WTC11 (cell line): Measurements from ENCODE around the gene GAS2L1. TPM values are rescaled to one million over a fixed set of nuclear protein-coding genes. Genes with fewer than 3 reads are reported as not detected.

Experiments
- ATAC-seq: fragments of 200-7000 bp; cut with Tn5 transposase; 2 replicates; pipeline ENCODE4 v1.10.0; 2021; ENCODE audit warnings: mild to moderate bottlenecking, moderate library complexity
- CTCF ChIA-PET: fragments of 300-600 bp; sonication (Branson Sonifier 250); formaldehyde crosslinking; loops from one replicate; lab custom pipeline; 2021; ENCODE audit warnings: antibody characterized with exemption; lab: Charles Lee
- POLR2A ChIA-PET: fragments of 350-600 bp; sonication (Branson Sonifier 250); formaldehyde crosslinking; loops from one replicate; lab custom pipeline; 2021; ENCODE audit warnings: antibody characterized with exemption; lab: Charles Lee
- DNase-seq: peaks from one replicate; pipeline ENCODE4 v3.0.0; 2021; ENCODE audit warnings: low spot score
- H3K27ac Mint-ChIP-seq: 2 replicates; pipeline ENCODE4 v1.8.0; 2021; ENCODE audit warnings: mixed read lengths
- H3K27me3 Mint-ChIP-seq: 2 replicates; pipeline ENCODE4 v1.8.0; 2021; ENCODE audit warnings: low read depth, mild to moderate bottlenecking, moderate library complexity, mixed read lengths
- H3K36me3 Mint-ChIP-seq: 2 replicates; pipeline ENCODE4 v1.8.0; 2021; ENCODE audit warnings: mixed read lengths
- H3K4me1 Mint-ChIP-seq: 2 replicates; pipeline ENCODE4 v1.8.0; 2022; ENCODE audit warnings: mixed read lengths
- H3K4me3 Mint-ChIP-seq: 2 replicates; pipeline ENCODE4 v1.8.0; 2021; ENCODE audit warnings: mild to moderate bottlenecking, moderate library complexity, mixed read lengths
- H3K9me3 Mint-ChIP-seq: 2 replicates; pipeline ENCODE4 v1.8.0; 2021; ENCODE audit warnings: mixed read lengths
- ARID4B ChIP-seq: sonication (generic); formaldehyde crosslinking; IDR thresholded peaks from 2 replicates; pipeline ENCODE4 v1.8.0; 2023; ENCODE audit warnings: missing genetic modification reagents, mild to moderate bottlenecking, borderline replicate concordance
- ATF2 ChIP-seq: sonication (generic); formaldehyde crosslinking; IDR thresholded peaks from 2 replicates; pipeline ENCODE4 v1.8.1; 2022; ENCODE audit warnings: low read depth, missing genetic modification reagents, borderline replicate concordance
- ATF6 ChIP-seq: sonication (generic); formaldehyde crosslinking; IDR thresholded peaks from 2 replicates; pipeline ENCODE4 v1.8.1; 2023; ENCODE audit warnings: mild to moderate bottlenecking, missing genetic modification reagents
- EMX1 ChIP-seq: fragments of 250-450 bp; sonication (Bioruptor Pico); IDR thresholded peaks from 2 replicates; pipeline ENCODE4 v1.8.0; 2021; ENCODE audit warnings: mild to moderate bottlenecking
- FOXK1 ChIP-seq: sonication (generic); formaldehyde crosslinking; IDR thresholded peaks from 2 replicates; pipeline ENCODE4 v1.8.0; 2022; ENCODE audit warnings: mild to moderate bottlenecking, moderate library complexity, missing genetic modification reagents
- GRHL2 ChIP-seq: fragments of 250-450 bp; sonication (Bioruptor Pico); IDR thresholded peaks from 2 replicates; pipeline ENCODE4 v1.8.0; 2022; ENCODE audit warnings: mild to moderate bottlenecking, moderate library complexity; ENCODE audit not compliant: insufficient replicate concordance, severe bottlenecking
- JAZF1 ChIP-seq: fragments of 250-450 bp; sonication (Bioruptor Pico); IDR thresholded peaks from 2 replicates; pipeline ENCODE4 v1.9.0; 2021; ENCODE audit warnings: moderate library complexity, mild to moderate bottlenecking, inconsistent platforms
- PRDM15 ChIP-seq: sonication (generic); formaldehyde crosslinking; IDR thresholded peaks from 2 replicates; pipeline ENCODE4 v1.8.0; 2022; ENCODE audit warnings: missing genetic modification reagents
- RORB ChIP-seq: fragments of 250-450 bp; sonication (Bioruptor Pico); IDR thresholded peaks from 2 replicates; pipeline ENCODE4 v1.9.0; 2021; ENCODE audit warnings: mild to moderate bottlenecking
- SMAD4 ChIP-seq: sonication (generic); formaldehyde crosslinking; IDR thresholded peaks from 2 replicates; pipeline ENCODE4 v1.8.0; 2022; ENCODE audit warnings: mild to moderate bottlenecking, missing genetic modification reagents
- TEAD4 ChIP-seq: sonication (generic); formaldehyde crosslinking; IDR thresholded peaks from 2 replicates; pipeline ENCODE4 v1.8.0; 2022; ENCODE audit warnings: mild to moderate bottlenecking, missing genetic modification reagents
- ZMAT4 ChIP-seq: fragments of 250-450 bp; sonication (Bioruptor Pico); IDR thresholded peaks from 2 replicates; pipeline ENCODE4 v1.9.0; 2021; ENCODE audit warnings: mild to moderate bottlenecking
- ZNF263 ChIP-seq: sonication (generic); formaldehyde crosslinking; IDR thresholded peaks from 2 replicates; pipeline ENCODE4 v1.8.1; 2022; ENCODE audit warnings: low read depth, mild to moderate bottlenecking, moderate library complexity, missing genetic modification reagents
- ZNF281 ChIP-seq: sonication (generic); formaldehyde crosslinking; IDR thresholded peaks from 2 replicates; pipeline ENCODE4 v1.8.0; 2023; ENCODE audit warnings: mild to moderate bottlenecking, missing genetic modification reagents
- ZNF317 ChIP-seq: sonication (generic); formaldehyde crosslinking; IDR thresholded peaks from 2 replicates; pipeline ENCODE4 v1.8.1; 2023; ENCODE audit warnings: low read depth, mild to moderate bottlenecking, moderate library complexity, missing genetic modification reagents, borderline replicate concordance
- ZNF671 ChIP-seq: fragments of 250-450 bp; sonication (Bioruptor Pico); IDR thresholded peaks from 2 replicates; pipeline ENCODE4 v1.8.0; 2021; ENCODE audit warnings: mild to moderate bottlenecking
- total RNA-seq: library from RNA; stranded (reverse); gene quantifications from 3 replicates; pipeline ENCODE4 v1.2.3, GENCODE V29; 2021

The GAS2L1 gene
- total RNA-seq, 1 experiment from 2014 or later, result 19.9 TPM

GRCh38 chr22:29313126-29313575 lies 6.7 kb downstream of the GAS2L1 start (continued):
- TF ChIP-seq ZMAT4 (CRISPR knock-in tag), result 0 out of 2 replicates have a peak, but pooled peaks have one; percentile 29
- no peak for TF ChIP-seq RORB (CRISPR knock-in tag)
- TF ChIP-seq ATF6, result no peak
- no peak for TF ChIP-seq ZNF671 (CRISPR knock-in tag)
- no peak for TF ChIP-seq JAZF1
- peak; percentile 94 for TF ChIP-seq TEAD4 (CRISPR knock-in tag)
- TF ChIP-seq GRHL2 (CRISPR knock-in tag), result no peak
- TF ChIP-seq ZNF317 (CRISPR knock-in tag), result peak; percentile 47; the same call in 1 of the 2 replicates

- H3K4me3 Mint-ChIP-seq, result peak overlapping the region; percentile 61
- DNase-seq (no peak), ATAC-seq (no peak)
- H3K9me3 Mint-ChIP-seq, result peaks cover 3% of the 10 kb centered on the region; the same call in 1 of the 2 replicates
- H3K27me3 Mint-ChIP-seq, result peaks cover 55% of the 10 kb centered on the region
- TF ChIP-seq PRDM15 (CRISPR knock-in tag), result no peak; the same call in 1 of the 2 replicates
- no peak for TF ChIP-seq FOXK1 (CRISPR knock-in tag)
- 0 out of 2 replicates have a peak, but pooled peaks have one; percentile 1 for TF ChIP-seq ATF2 (CRISPR knock-in tag)
- TF ChIP-seq ARID4B (CRISPR knock-in tag), result no peak
- TF ChIP-seq ZNF317 (CRISPR knock-in tag), result peak; percentile 4; the same call in 1 of the 2 replicates
- 0 out of 2 replicates have a peak, but pooled peaks have one; percentile 20 for TF ChIP-seq ZNF263 (CRISPR knock-in tag)
- no peak for TF ChIP-seq EMX1 (CRISPR knock-in tag)
- TF ChIP-seq SMAD4 (CRISPR knock-in tag), result no peak
- TF ChIP-seq ZNF281 (CRISPR knock-in tag), result peak; percentile 3; the same call in 1 of the 2 replicates
- POLR2A ChIA-PET, result no interaction called here
- CTCF ChIA-PET, result interaction anchor here (0.9 to 3.3 kb wide), 22 partner anchors 8 to 159 kb away, joined by 3 to 52 read pairs (median 6); partner anchors contain the start of genes AP1B1, EWSR1 and RHBDD3
- H3K27ac Mint-ChIP-seq, result no peak overlapping the region
- H3K4me1 Mint-ChIP-seq, result peaks cover 14% of the 10 kb centered on the region
- H3K36me3 Mint-ChIP-seq, result peaks cover 6% of the 10 kb centered on the region; the same call in 1 of the 2 replicates
Measured at GRCh38 chr22:29313576-29314466, 7.4 kb downstream of the GAS2L1 start.
